H1 (cell line): ENCODE measurements around the gene ASAP2. TPM values are rescaled to one million over a fixed set of nuclear protein-coding genes. Genes with fewer than 3 reads are reported as not detected.

Experiments used
- CTCF ChIA-PET: fragments of 300-600 bp; sonication (Branson Sonifier 250); formaldehyde crosslinking; loops from one replicate; lab custom pipeline; 2021; ENCODE audit not compliant: partially characterized antibody; lab: Charles Lee
- POLR2A ChIA-PET: fragments of 300-600 bp; sonication (Branson Sonifier 250); formaldehyde crosslinking; loops from one replicate; lab custom pipeline; 2021; ENCODE audit warnings: inconsistent platforms; ENCODE audit not compliant: partially characterized antibody; lab: Charles Lee
- DNase-seq, 2 experiments: peaks; one replicate each; pipeline versions ENCODE4 v3.0.0 to v3.0.0-alpha.2; 2010 to 2022; ENCODE audit warnings: low spot score in 2 of 2, low read depth in 1 of 2, mixed read lengths in 1 of 2
- FAIRE-seq: peaks from 2 replicates; lab custom pipeline; 2011; peaks lifted over from hg19 to GRCh38; lab: Jason Lieb, UNC
- H2AFZ ChIP-seq: 2 replicates; pipeline ENCODE4 v1.8.1; 2012; ENCODE audit warnings: low read length, inconsistent platforms
- H2AK5ac ChIP-seq: 2 replicates; pipeline ENCODE4 v1.6.1; 2013; ENCODE audit warnings: low read depth, low read length
- H2BK120ac ChIP-seq: replicated peaks from 2 replicates; pipeline ENCODE3; 2013; ENCODE audit warnings: low read depth, low read length, inconsistent platforms
- H2BK12ac ChIP-seq: 2 replicates; pipeline ENCODE4 v1.6.1; 2013; ENCODE audit warnings: low read depth, low read length
- H2BK15ac ChIP-seq: 2 replicates; pipeline ENCODE4 v1.6.1; 2013; ENCODE audit warnings: low read length
- H2BK20ac ChIP-seq: 2 replicates; pipeline ENCODE4 v1.6.1; 2013; ENCODE audit warnings: low read length
- H2BK5ac ChIP-seq: 2 replicates; pipeline ENCODE4 v1.6.1; 2013; ENCODE audit warnings: low read depth, low read length
- H3K14ac ChIP-seq: 2 replicates; pipeline ENCODE4 v1.6.1; 2013; ENCODE audit warnings: inconsistent platforms; ENCODE audit not compliant: insufficient read length
- H3K18ac ChIP-seq: 2 replicates; pipeline ENCODE4 v1.6.1; 2013; ENCODE audit warnings: low read length; ENCODE audit errors: extremely low read depth
- H3K23ac ChIP-seq: 2 replicates; pipeline ENCODE4 v1.6.1; 2013; ENCODE audit warnings: inconsistent platforms; ENCODE audit not compliant: insufficient read length
- H3K23me2 ChIP-seq: 2 replicates; pipeline ENCODE4 v1.6.1; 2013; ENCODE audit warnings: low read depth, low read length
- H3K27ac ChIP-seq: 2 replicates; pipeline ENCODE4 v1.6.1; 2011; ENCODE audit warnings: low read depth, low read length, inconsistent platforms
- H3K27me3 ChIP-seq, 4 experiments: replicated peaks in 1 of 4; 1 replicate in 1 of 4; 2 replicates in 3 of 4; pipeline versions ENCODE4 v1.6.1 to v1.8.1; 2011 to 2013; ENCODE audit warnings: low read length in 3 of 4, mild to moderate bottlenecking in 3 of 4, inconsistent platforms in 2 of 4, mixed read lengths in 2 of 4, moderate library complexity in 1 of 4; ENCODE audit not compliant: control insufficient read depth in 3 of 4, insufficient read depth in 3 of 4; ENCODE audit errors: extremely low read depth in 1 of 4
- H3K36me3 ChIP-seq, 4 experiments: 2 replicates each; pipeline versions ENCODE4 v1.6.1 to v1.8.1; 2011 to 2013; ENCODE audit warnings: mild to moderate bottlenecking in 4 of 4, low read length in 3 of 4, moderate library complexity in 2 of 4, control low read depth in 1 of 4, inconsistent platforms in 1 of 4; ENCODE audit not compliant: insufficient read depth in 4 of 4, control insufficient read depth in 2 of 4
- H3K4ac ChIP-seq: replicated peaks from 2 replicates; pipeline ENCODE3; 2013; ENCODE audit warnings: low read length, low read depth, mixed read lengths, inconsistent platforms; ENCODE audit not compliant: insufficient read length
- H3K4me1 ChIP-seq, 4 experiments: replicated peaks in 1 of 4; 1 replicate in 1 of 4; 2 replicates in 3 of 4; pipeline versions ENCODE4 v1.6.1 to v1.8.1; 2011 to 2013; ENCODE audit warnings: low read length in 3 of 4, inconsistent platforms in 2 of 4, mixed read lengths in 1 of 4; ENCODE audit not compliant: insufficient read depth in 4 of 4, control insufficient read depth in 3 of 4
- H3K4me2 ChIP-seq, 2 experiments: 2 replicates each; pipeline versions ENCODE4 v1.6.1 to v1.8.1; 2011 to 2013; ENCODE audit warnings: low read depth in 2 of 2, low read length in 2 of 2, control low read depth in 1 of 2, inconsistent platforms in 1 of 2, mild to moderate bottlenecking in 1 of 2; ENCODE audit not compliant: insufficient read depth in 1 of 2
- H3K4me3 ChIP-seq, 4 experiments: fragments of 200-600, 300-600 bp in 1 of 4; sonication (generic), shearing (Covaris generic), sonication (Bioruptor Twin) in 1 of 4; 2 replicates each; pipeline versions ENCODE4 v1.5.1 to v1.8.1; 2011 to 2016; ENCODE audit warnings: low read length in 4 of 4, low read depth in 3 of 4, control low read depth in 2 of 4, inconsistent platforms in 2 of 4, mild to moderate bottlenecking in 2 of 4, mixed read lengths in 1 of 4, moderate library complexity in 1 of 4; ENCODE audit not compliant: insufficient read depth in 2 of 4; ENCODE audit errors: extremely low read depth in 1 of 4
- H3K56ac ChIP-seq: replicated peaks from 2 replicates; pipeline ENCODE3; 2013; ENCODE audit warnings: low read depth, mild to moderate bottlenecking, mixed read lengths, low read length, inconsistent platforms; ENCODE audit not compliant: insufficient read length
- H3K79me1 ChIP-seq: 2 replicates; pipeline ENCODE4 v1.6.1; 2013; ENCODE audit warnings: low read depth, low read length, control low read depth
- H3K79me2 ChIP-seq, 2 experiments: 2 replicates each; pipeline versions ENCODE4 v1.6.1 to v1.8.1; 2012 to 2013; ENCODE audit warnings: low read length in 2 of 2, mild to moderate bottlenecking in 2 of 2, inconsistent platforms in 1 of 2; ENCODE audit not compliant: insufficient read depth in 2 of 2, control insufficient read depth in 1 of 2
- H3K9ac ChIP-seq, 4 experiments: replicated peaks in 1 of 4; 1 replicate in 1 of 4; 2 replicates in 3 of 4; pipeline versions ENCODE4 v1.6.1 to v1.8.1; 2011 to 2013; ENCODE audit warnings: low read depth in 3 of 4, low read length in 3 of 4, control low read depth in 2 of 4, mild to moderate bottlenecking in 2 of 4, moderate library complexity in 2 of 4, inconsistent platforms in 1 of 4; ENCODE audit errors: extremely low read depth in 1 of 4
- H3K9me3 ChIP-seq, 2 experiments: 2 replicates each; pipeline versions ENCODE4 v1.6.1 to v1.8.1; 2012 to 2013; ENCODE audit warnings: mild to moderate bottlenecking in 2 of 2, moderate library complexity in 2 of 2, control low read depth in 1 of 2, inconsistent platforms in 1 of 2, low read depth in 1 of 2, low read length in 1 of 2, mixed read lengths in 1 of 2; ENCODE audit not compliant: insufficient read depth in 2 of 2
- H4K20me1 ChIP-seq, 2 experiments: replicated peaks in 1 of 2; 2 replicates each; pipeline versions ENCODE3 to v1.8.1; 2011 to 2013; ENCODE audit warnings: inconsistent platforms in 2 of 2, low read length in 2 of 2, mild to moderate bottlenecking in 1 of 2; ENCODE audit not compliant: insufficient read depth in 2 of 2, control insufficient read depth in 1 of 2
- H4K5ac ChIP-seq: 2 replicates; pipeline ENCODE4 v1.6.1; 2013; ENCODE audit warnings: low read length, low read depth, mixed read lengths, inconsistent platforms; ENCODE audit not compliant: insufficient read length
- H4K8ac ChIP-seq: 2 replicates; pipeline ENCODE4 v1.8.0; 2013; ENCODE audit warnings: mild to moderate bottlenecking, moderate library complexity, low read length, inconsistent platforms; ENCODE audit not compliant: insufficient read depth; ENCODE audit errors: extremely low read depth
- H4K91ac ChIP-seq: replicated peaks from 2 replicates; pipeline ENCODE3; 2013; ENCODE audit warnings: low read length, mixed read lengths, inconsistent platforms; ENCODE audit not compliant: insufficient read length
- ATF2 ChIP-seq: IDR thresholded peaks from 2 replicates; pipeline ENCODE4 v1.6.1; 2012; ENCODE audit warnings: low read length, inconsistent platforms
- CBX5 ChIP-seq: fragments of 300-800, 300-1000 bp; sonication (generic); IDR thresholded peaks from 2 replicates; pipeline ENCODE4 v1.7.1; 2016; ENCODE audit warnings: antibody characterized with exemption, low read length, low read depth
- E2F6 ChIP-seq: IDR thresholded peaks from 2 replicates; pipeline ENCODE4 v1.6.1; 2012; ENCODE audit warnings: inconsistent platforms
- TCF12 ChIP-seq: IDR thresholded peaks from 2 replicates; pipeline ENCODE4 v1.6.1; 2011; ENCODE audit warnings: low read depth, mild to moderate bottlenecking, low read length
- WGBS, 2 experiments: shearing (Covaris generic) in 1 of 2; methylation state at CpG; one replicate each; pipeline versions ENCODE4 v1.1.6 to v1.1.7; 2013 to 2015; ENCODE audit warnings: low lambda C conversion rate in 2 of 2, mixed read lengths in 2 of 2, inconsistent platforms in 1 of 2, low coverage in 1 of 2, missing lambda C conversion rate in 1 of 2; ENCODE audit not compliant: insufficient replicate concordance in 2 of 2, insufficient coverage in 1 of 2, insufficient read length in 1 of 2; ENCODE audit errors: extremely low coverage in 1 of 2, missing lambda C conversion rate in 1 of 2; 5-methylcytosine and 5-hydroxymethylcytosine counted together
- polyA plus RNA-seq, 7 experiments: library from polyadenylated mRNA; depleted of rRNA in 3 of 7; stranded (reverse) in 5 of 7; unstranded in 2 of 7; fragments of >200 nt in 5 of 7; fragments of 200-250 nt in 2 of 7; gene quantifications; 1 replicate in 5 of 7; 2 replicates in 1 of 7; 4 replicates in 1 of 7; pipeline versions ENCODE4 v1.2.1 to v1.2.3, GENCODE V29; 2011 to 2013; ENCODE audit warnings: missing spikeins in 2 of 7, mixed read lengths in 2 of 7
- total RNA-seq: library from RNA; stranded (reverse); fragmentation: NEBNext Ultra II Directional; extraction: Animal tissue kit (Norgen Biotek cat#: 25700); gene quantifications from 2 replicates; pipeline ENCODE4 v1.2.1, GENCODE V29; 2021

The ASAP2 gene
- total and polyA plus RNA-seq, 2 of the 8 experiments (the other 6 are each of a cell fraction or from before 2014, with no cell fraction given) = 10.2 to 18.7 TPM

GRCh38 chr2:9287400-9288045 is 80.9 kb downstream of the ASAP2 start:
- no peak overlapping the region for H2BK15ac ChIP-seq
- H3K9ac ChIP-seq = no peak overlapping the region
- H2AK5ac ChIP-seq = peak overlapping the region; percentile 66; the same call in 1 of the 2 replicates
- no peaks in the 10 kb centered on the region; the same call in 1 of the 2 replicates for H3K79me1 ChIP-seq
- no peaks in the 10 kb centered on the region; a peak in 1 of 7 replicates for H3K27me3 ChIP-seq
- no peaks in the 10 kb centered on the region for H3K79me2 ChIP-seq
- DNase-seq (no peak), FAIRE-seq (no peak)
- no peak overlapping the region for H2AFZ ChIP-seq
- peaks cover 2 to 21% (median 11%) of the 10 kb centered on the region in 4 experiments for H3K4me1 ChIP-seq
- 90% methylated on average over 15 of the region's 15 CpGs; no CpG with 5 or more reads in 1 of the 2 experiments for WGBS, 2 experiments
- no peak overlapping the region for H4K8ac ChIP-seq
- no peaks in the 10 kb centered on the region for H4K20me1 ChIP-seq
- ChIA-PET CTCF (interaction anchor here (1.0 to 2.0 kb wide), 3 partner anchors 11 to 80 kb away, joined by 3 to 5 read pairs (median 5); no protein-coding TSS in a partner anchor), POLR2A (no interaction called here)
- H3K14ac ChIP-seq = no peak overlapping the region
- H2BK5ac ChIP-seq = no peak overlapping the region
- H3K36me3 ChIP-seq = no peaks in the 10 kb centered on the region
- H3K4me2 ChIP-seq = peak overlapping the region in 1 of 2 experiments; percentile 48; a peak in 1 of 4 replicates
- TF ChIP-seq ATF2 (no peak), TCF12 (no peak), CBX5 (no peak), E2F6 (no peak)
- H3K4ac ChIP-seq = no peak overlapping the region
- H2BK120ac ChIP-seq = no peak overlapping the region
- H3K27ac ChIP-seq = no peak overlapping the region
- H4K5ac ChIP-seq = no peak overlapping the region
- H3K23ac ChIP-seq = no peak overlapping the region
- no peak overlapping the region; the same call in 1 of the 2 replicates for H2BK20ac ChIP-seq
- no peaks in the 10 kb centered on the region for H3K23me2 ChIP-seq
- no peak overlapping the region for H3K56ac ChIP-seq
- H4K91ac ChIP-seq = no peak overlapping the region
- 0 out of 2 replicates have a peak overlapping the region, but pooled peaks have one; percentile 13 for H3K18ac ChIP-seq
- 0 out of 2 replicates have a peak overlapping the region, but pooled peaks have one; percentile 52 for H2BK12ac ChIP-seq
- no peaks in the 10 kb centered on the region for H3K9me3 ChIP-seq
- H3K4me3 ChIP-seq = no peak overlapping the region
